DMS114 treated with DMSO at 0.1 percent for 48 hours (cell line): Measurements from ENCODE around the gene POU2AF2.
"Not testable (repeated sequence)": the region's sequence is repeated elsewhere in the genome, so short reads cannot be mapped to it uniquely, and the experiment has no call there.

Source experiments
- DNase-seq: peaks from one replicate; lab custom pipeline; 2025; ENCODE audit not compliant: unreplicated experiment; lab: John Stamatoyannopoulos, UW

POU2AF2 gene

DNA sequence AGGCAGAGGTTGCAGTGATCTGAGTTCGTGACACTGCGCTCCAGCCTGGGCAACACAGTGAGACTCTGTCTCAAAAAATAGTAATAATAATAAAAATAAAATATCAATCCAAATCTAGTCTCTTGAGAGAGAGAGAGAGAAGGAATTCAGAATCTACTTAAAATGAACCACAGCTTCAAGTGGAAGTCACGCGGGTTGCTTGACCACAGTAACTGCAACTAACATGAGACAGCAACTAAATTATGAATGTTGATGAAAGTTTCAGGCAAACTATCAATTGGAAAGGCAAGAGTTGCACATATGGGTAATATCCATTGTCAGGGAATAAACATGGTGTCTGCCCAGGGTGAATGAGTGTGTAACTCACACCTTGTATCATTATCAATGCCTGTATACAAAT, 12.5 kb downstream of the POU2AF2 start:
- no peak for DNase-seq

GRCh38 chr11:111259896-111260295, 14.4 kb downstream of the POU2AF2 start:
- no peak for DNase-seq

- DNase-seq: no peak
Observed at GRCh38 chr11:111260811-111261210, 15.3 kb downstream of the POU2AF2 start.

DNA sequence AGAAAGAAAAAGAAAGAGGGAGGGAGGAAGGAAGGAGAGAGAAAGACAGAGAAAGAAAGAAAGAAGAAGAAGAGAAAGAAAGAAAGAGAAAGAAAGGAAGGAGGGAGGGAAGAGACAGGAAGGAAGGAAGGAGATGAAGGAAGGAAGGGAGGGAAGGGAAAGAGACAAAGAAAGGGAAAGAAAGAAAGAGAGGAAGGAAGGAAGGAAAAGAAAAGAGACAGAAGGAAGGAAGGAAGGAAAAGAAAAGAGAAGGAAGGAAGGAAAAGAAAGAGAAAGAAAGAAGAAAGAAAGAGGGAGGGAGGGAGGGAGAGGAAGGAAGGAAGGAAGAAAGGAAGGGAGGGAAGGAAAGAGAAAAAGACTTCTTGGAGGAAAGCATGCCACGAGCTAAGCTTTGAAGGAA, 19.1 kb downstream of the POU2AF2 start:
- DNase-seq: no peak

DNA sequence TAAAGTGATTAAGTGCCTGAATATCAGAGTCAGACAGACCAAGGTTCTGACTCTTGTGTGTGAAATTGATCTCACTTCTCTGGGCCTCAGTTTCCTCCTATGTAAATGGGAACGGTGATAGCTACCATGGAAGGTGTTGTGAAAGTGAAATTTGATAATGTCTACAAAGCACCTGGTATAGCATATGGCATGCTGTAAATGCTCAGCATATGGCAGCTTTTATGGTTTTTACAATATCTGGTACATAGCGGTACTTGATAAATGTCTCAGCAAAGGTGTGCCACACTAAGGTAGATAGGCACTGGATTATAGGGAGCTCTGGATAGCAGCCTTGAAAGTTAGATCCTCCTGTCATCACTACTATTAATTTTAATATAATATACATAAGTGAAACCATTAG, 19.9 kb downstream of the POU2AF2 start:
- DNase-seq: no peak

GRCh38 chr11:111268303-111268702, 22.8 kb downstream of the POU2AF2 start:
- not testable (repeated sequence) for DNase-seq

- DNase-seq: no peak
Observed at GRCh38 chr11:111269146-111269868, 23.8 kb downstream of the POU2AF2 start.

- DNase-seq: no peak
Observed at GRCh38 chr11:111272420-111272819, 26.9 kb downstream of the POU2AF2 start.

DNA sequence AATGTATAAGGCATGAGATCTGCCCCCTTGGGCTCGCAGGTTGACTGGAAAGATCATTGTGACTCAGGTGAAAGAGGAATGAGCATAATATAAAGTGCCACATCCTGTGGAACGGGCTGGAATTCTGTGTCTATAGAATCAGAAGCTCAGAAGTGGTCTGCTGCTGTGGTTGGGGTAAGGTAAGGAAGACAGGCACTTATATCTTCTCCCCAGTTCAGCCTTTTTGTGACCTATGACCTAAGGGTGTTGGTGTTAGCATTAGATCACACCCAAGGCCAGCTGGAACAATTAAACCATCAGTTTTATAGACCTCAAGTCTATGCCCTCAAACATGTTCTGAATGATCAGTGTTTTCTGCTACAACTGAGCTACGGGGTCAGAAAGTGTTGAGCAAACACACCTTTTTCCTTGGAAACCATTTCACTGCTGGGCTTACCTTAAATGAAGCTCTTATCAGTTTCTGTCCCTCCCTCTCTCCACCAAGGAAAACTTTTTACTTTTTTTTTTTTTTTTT, 37.1 kb downstream of the POU2AF2 start:
- no peak for DNase-seq

DNA sequence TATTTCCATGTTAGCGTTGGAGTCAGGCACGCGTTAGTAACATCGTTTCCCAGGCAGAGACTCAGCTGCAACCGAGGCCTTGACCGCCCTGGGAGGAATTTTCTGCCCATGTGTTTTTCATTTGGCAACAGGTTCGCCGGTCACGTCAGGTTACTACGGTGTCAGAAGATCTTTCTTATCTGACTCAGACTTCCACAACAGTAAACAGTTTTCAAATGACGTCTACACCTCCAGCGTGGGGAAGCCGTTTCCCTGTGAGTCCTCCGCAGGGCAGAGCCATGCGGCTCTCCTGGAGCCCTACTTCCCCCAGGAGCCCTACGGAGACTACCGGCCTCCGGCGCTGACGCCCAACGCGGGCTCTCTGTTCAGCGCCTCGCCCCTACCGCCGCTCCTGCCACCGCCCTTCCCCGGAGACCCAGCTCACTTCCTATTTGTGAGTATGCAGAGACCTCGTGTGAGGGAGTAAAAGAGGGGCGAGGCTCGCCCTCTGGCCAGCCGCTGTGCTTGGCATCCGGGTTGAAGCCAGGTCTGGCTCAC, 38.5 kb downstream of the POU2AF2 start:
- DNase-seq: no peak

GRCh38 chr11:111285189-111286091, 39.9 kb downstream of the POU2AF2 start:
- no peak for DNase-seq

GRCh38 chr11:111291764-111292163, 46.2 kb downstream of the POU2AF2 start:
- DNase-seq: no peak

GRCh38 chr11:111292408-111292807, 46.9 kb downstream of the POU2AF2 start:
- DNase-seq: not testable (repeated sequence)

DNA sequence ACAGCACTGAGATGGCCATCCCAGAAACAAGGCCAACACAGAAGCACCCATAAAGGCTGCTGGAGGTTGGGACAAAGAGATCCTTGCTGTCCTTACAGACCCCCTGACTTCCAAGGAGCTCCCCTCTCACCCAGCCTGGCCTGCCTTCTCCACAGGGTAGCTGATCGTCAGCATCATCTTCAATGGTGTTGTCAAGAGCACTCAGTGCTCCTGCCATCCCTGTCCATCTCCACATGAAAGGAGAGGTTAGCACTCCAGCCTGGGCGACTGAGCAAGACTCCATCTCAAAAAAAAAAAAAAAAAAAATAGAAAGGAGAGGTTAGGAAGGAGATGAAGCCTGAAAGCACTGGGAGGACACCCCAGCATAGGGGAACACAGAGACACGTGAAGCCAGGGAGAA, 50.7 kb downstream of the POU2AF2 start:
- DNase-seq: no peak

GRCh38 chr11:111297696-111298095, 52.2 kb downstream of the POU2AF2 start:
- DNase-seq: no peak

- no peak for DNase-seq
Observed at GRCh38 chr11:111298413-111299100, 53.0 kb downstream of the POU2AF2 start, which contains the start of gene POU2AF3. Gene POU2AF3, plus strand, starts transcription at chr11:111298546. Its CDS starts 36 bp downstream, at chr11:111298582.

DNA sequence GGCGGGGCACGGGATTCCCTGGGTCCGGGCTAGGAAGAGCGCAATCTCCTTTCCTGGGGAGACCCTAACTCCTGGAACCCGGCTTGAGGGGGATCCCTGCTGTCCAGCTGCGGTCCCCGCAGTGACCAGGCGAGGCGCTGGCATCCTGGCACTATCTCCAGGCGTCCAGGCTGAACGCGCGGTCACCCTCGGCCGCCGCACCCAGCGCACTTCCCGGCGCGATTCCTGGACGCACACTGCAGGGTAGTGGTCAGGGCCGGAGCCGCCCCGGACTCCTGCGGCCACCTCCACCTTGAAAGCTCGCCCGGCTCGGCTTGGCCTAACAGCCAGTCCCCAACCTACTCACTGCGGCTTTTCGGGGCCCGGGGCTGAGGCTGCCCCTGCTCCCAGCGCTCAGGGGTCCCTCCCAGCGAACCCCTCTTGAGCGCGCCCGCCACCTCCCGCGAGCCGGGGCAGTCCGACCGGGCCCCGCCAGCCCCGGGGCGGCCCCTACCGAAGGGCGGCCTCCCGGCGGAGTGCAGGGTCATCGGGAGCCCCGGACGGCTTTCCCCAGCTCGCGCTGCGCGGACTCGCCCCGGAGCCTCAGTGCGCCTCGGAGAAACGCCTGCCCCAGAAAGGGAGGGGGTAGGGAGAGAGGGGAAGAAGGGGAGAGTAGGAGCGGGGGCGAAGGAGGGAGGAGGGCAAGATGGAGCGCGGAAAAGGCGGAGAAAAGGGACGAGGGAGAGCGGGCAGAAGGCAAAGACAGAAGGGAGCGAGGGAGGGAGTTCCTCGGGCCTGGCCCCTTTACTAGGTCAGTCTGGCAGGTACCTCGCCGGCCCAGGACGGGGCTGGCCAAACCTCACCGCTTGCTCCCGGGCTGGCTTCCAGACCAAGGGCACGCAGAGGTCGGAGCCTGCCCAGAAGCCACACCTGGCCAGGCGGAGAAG, 53.8 kb downstream of the POU2AF2 start:
- no peak for DNase-seq

DNA sequence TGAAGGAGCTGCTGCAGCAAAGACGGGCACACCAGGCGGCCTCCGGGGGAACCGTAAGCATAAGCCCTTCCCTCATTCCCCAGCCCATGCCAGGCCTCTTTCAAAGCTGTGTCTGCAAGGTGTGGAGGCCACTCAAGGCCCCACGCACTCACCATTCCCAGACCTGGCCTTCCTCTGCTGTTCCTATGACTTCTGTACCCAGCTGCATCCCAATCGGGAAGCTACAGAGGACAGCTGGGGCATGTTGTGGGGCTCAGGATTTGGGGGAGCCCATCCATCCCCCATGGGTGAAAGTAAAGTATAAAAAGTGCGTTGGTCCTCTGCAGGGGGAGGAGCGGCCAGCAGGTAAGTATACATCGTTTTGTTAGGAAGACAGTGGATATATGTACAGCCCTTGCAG, 55.0 kb downstream of the POU2AF2 start:
- no peak for DNase-seq

- DNase-seq: no peak
Observed at GRCh38 chr11:111301004-111301841, 55.7 kb downstream of the POU2AF2 start.
